SK-N-SH (cell line): ENCODE results near the gene CPNE4. TPM values are rescaled to one million over a fixed set of nuclear protein-coding genes. Genes with fewer than 3 reads are reported as not detected.

Source experiments
- CTCF ChIP-seq: fragments of 200-600 bp; sonication (generic); IDR thresholded peaks from 2 replicates; pipeline ENCODE4 v1.6.1; 2017; ENCODE audit warnings: antibody characterized with exemption, mild to moderate bottlenecking, moderate library complexity
- ELF1 ChIP-seq: IDR thresholded peaks from 2 replicates; pipeline ENCODE4 v1.4.0; 2012
- EZH2phosphoT487 ChIP-seq: fragments of 200-600 bp; sonication (generic); IDR thresholded peaks from 2 replicates; pipeline ENCODE4 v1.6.1; 2017; ENCODE audit warnings: low read depth, mixed run types, mild to moderate bottlenecking, antibody characterized with exemption, moderate library complexity, borderline replicate concordance
- FOSL2 ChIP-seq: IDR thresholded peaks from 2 replicates; pipeline ENCODE4 v1.4.0; 2012; ENCODE audit warnings: low read depth, mild to moderate bottlenecking, moderate library complexity, borderline replicate concordance
- FOXJ3 ChIP-seq: sonication (generic); formaldehyde crosslinking; IDR thresholded peaks from 2 replicates; pipeline ENCODE4 v1.5.1; 2020; ENCODE audit warnings: mild to moderate bottlenecking, missing genetic modification reagents
- GABPA ChIP-seq: IDR thresholded peaks from 2 replicates; pipeline ENCODE4 v1.4.0; 2012; ENCODE audit warnings: low read depth, mild to moderate bottlenecking
- GATA2 ChIP-seq: sonication (generic); formaldehyde crosslinking; IDR thresholded peaks from 2 replicates; pipeline ENCODE4 v1.5.0; 2020; ENCODE audit warnings: mild to moderate bottlenecking, missing genetic modification reagents
- JUND ChIP-seq: IDR thresholded peaks from 2 replicates; pipeline ENCODE4 v1.4.0; 2012
- MAX ChIP-seq: IDR thresholded peaks from 2 replicates; pipeline ENCODE4 v1.4.0; 2012; ENCODE audit warnings: low read depth
- MEF2A ChIP-seq: IDR thresholded peaks from 2 replicates; pipeline ENCODE4 v1.4.0; 2012; ENCODE audit warnings: low read depth, borderline replicate concordance
- MXI1 ChIP-seq: IDR thresholded peaks from 2 replicates; pipeline ENCODE4 v1.6.1; 2012; ENCODE audit warnings: mild to moderate bottlenecking, low read depth, low read length, improper control_type of control experiment
- PBX3 ChIP-seq: IDR thresholded peaks from 2 replicates; pipeline ENCODE4; 2012
- POLR2AphosphoS5 ChIP-seq: IDR thresholded peaks from 2 replicates; pipeline ENCODE4 v1.6.1; 2012; ENCODE audit warnings: low read depth, low read length
- RAD21 ChIP-seq: IDR thresholded peaks from 2 replicates; pipeline ENCODE4 v1.6.1; 2012; ENCODE audit warnings: mild to moderate bottlenecking, low read length
- RFX5 ChIP-seq: IDR thresholded peaks from 2 replicates; pipeline ENCODE4 v1.6.1; 2012; ENCODE audit warnings: mild to moderate bottlenecking, improper control_type of control experiment, low read length
- RXRA ChIP-seq: IDR thresholded peaks from 2 replicates; pipeline ENCODE4 v1.4.0; 2012; ENCODE audit warnings: low read depth, mild to moderate bottlenecking, borderline replicate concordance
- SIN3A ChIP-seq: IDR thresholded peaks from 2 replicates; pipeline ENCODE4 v1.6.1; 2012; ENCODE audit warnings: low read depth, mild to moderate bottlenecking, low read length, moderate library complexity, borderline replicate concordance
- SMC3 ChIP-seq: IDR thresholded peaks from 2 replicates; pipeline ENCODE4 v1.6.1; 2012; ENCODE audit warnings: low read depth, low read length, improper control_type of control experiment
- TAF1 ChIP-seq: IDR thresholded peaks from 2 replicates; pipeline ENCODE4 v1.6.1; 2012; ENCODE audit warnings: low read depth, mild to moderate bottlenecking, low read length, moderate library complexity, borderline replicate concordance
- TCF12 ChIP-seq: IDR thresholded peaks from 2 replicates; pipeline ENCODE4 v1.4.0; 2012
- TEAD4 ChIP-seq: IDR thresholded peaks from 2 replicates; pipeline ENCODE4 v1.4.0; 2012; ENCODE audit warnings: mild to moderate bottlenecking, borderline replicate concordance; ENCODE audit not compliant: insufficient read depth
- USF2 ChIP-seq: fragments of 150-350 bp; IDR thresholded peaks from 2 replicates; pipeline ENCODE4 v1.6.1; 2017; ENCODE audit warnings: antibody characterized with exemption, low read length, low read depth, borderline replicate concordance
- ZBTB33 ChIP-seq: IDR thresholded peaks from 2 replicates; pipeline ENCODE4 v1.4.0; 2012; ENCODE audit warnings: low read depth, borderline replicate concordance
- polyA plus RNA-seq, 3 experiments: library from polyadenylated mRNA; depleted of rRNA; stranded (reverse); fragments of >200 nt; gene quantifications; 2 replicates each; pipeline ENCODE4 v1.2.3, GENCODE V29; 2012

The CPNE4 gene
- polyA plus RNA-seq, 1 of the 3 experiments (the other 2 are of a cell fraction): not detected

- TF ChIP-seq PBX3 (no peak), POLR2AphosphoS5 (no peak), SMC3 (no peak), TCF12 (0 out of 2 replicates have a peak, but pooled peaks have one; percentile 9), MAX (no peak), EZH2phosphoT487 (no peak), RXRA (no peak), GATA2 (CRISPR knock-in tag) (peak; percentile 91), SIN3A (no peak), ZBTB33 (no peak), FOXJ3 (CRISPR knock-in tag) (no peak), USF2 (no peak), ELF1 (no peak), MXI1 (no peak), GABPA (no peak), JUND (no peak), FOSL2 (no peak), TAF1 (no peak), RAD21 (no peak; the same call in 1 of the 2 replicates), RFX5 (no peak), MEF2A (no peak), CTCF (no peak), TEAD4 (no peak)
- TF ChIP-seq, all 33 proteins: peak for 5
These were observed 484.0 kb downstream of the CPNE4 start (continued) for GRCh38 chr3:131550562-131551465.
